ACHN (cell line): ENCODE results near the gene MEN1.
"Not testable (repeated sequence)": the region's sequence is repeated elsewhere in the genome, so short reads cannot be mapped to it uniquely, and the experiment has no call there.

Experiments used
- DNase-seq: peaks from one replicate; pipeline ENCODE4 v3.0.0-alpha.2; 2015
- in situ Hi-C: cut with HindIII; loops from 2 replicates; pipeline ENCODE4 v1.10.0; 2017; ENCODE audit warnings: low sequenced_read_pairs, low pct_ligation_motif_present, low pct_unique_long_range_greater_than_20kb

MEN1 gene

GRCh38 chr11:64848214-64848825, 38.0 kb upstream of the MEN1 start:
- in situ Hi-C loops: no loop called here
- DNase-seq: no peak

- peak; percentile 90 for DNase-seq
- in situ Hi-C loops: no loop called here
These were observed 36.8 kb upstream of the MEN1 start for GRCh38 chr11:64846998-64847666.

GRCh38 chr11:64845776-64846129, 35.4 kb upstream of the MEN1 start:
- DNase-seq, in situ Hi-C loops: not testable (repeated sequence)

GRCh38 chr11:64845129-64845775, 34.9 kb upstream of the MEN1 start:
- in situ Hi-C loops: no loop called here
- no peak for DNase-seq

- in situ Hi-C loops: no loop called here
- peak; percentile 71 for DNase-seq
These were observed 34.2 kb upstream of the MEN1 start, which contains the start of gene CDC42BPG for GRCh38 chr11:64844330-64845128. Gene CDC42BPG, minus strand, starts transcription at chr11:64844653. Its CDS starts 84 bp downstream, at chr11:64844569.

GRCh38 chr11:64843686-64844329, 33.5 kb upstream of the MEN1 start:
- in situ Hi-C loops: no loop called here

GRCh38 chr11:64842851-64843685, 32.7 kb upstream of the MEN1 start:
- no peak for DNase-seq
- in situ Hi-C loops: no loop called here

More at GRCh38 chr11:64843686-64844329, 33.5 kb upstream of the MEN1 start:
- no peak for DNase-seq

- in situ Hi-C loops: no loop called here
- no peak for DNase-seq
These were observed 32.0 kb upstream of the MEN1 start for GRCh38 chr11:64842366-64842759.

GRCh38 chr11:64841592-64842365, 31.4 kb upstream of the MEN1 start:
- no peak for DNase-seq
- in situ Hi-C loops: no loop called here

- in situ Hi-C loops: no loop called here
These were observed 29.8 kb upstream of the MEN1 start for GRCh38 chr11:64839887-64840782.

GRCh38 chr11:64839335-64839734, 29.0 kb upstream of the MEN1 start:
- in situ Hi-C loops: no loop called here
- no peak for DNase-seq

More at GRCh38 chr11:64839887-64840782, 29.8 kb upstream of the MEN1 start:
- DNase-seq: no peak

- in situ Hi-C loops: no loop called here
- no peak for DNase-seq
These were observed 28.4 kb upstream of the MEN1 start for GRCh38 chr11:64838600-64839334.

GRCh38 chr11:64837887-64838351, 27.6 kb upstream of the MEN1 start:
- in situ Hi-C loops: no loop called here

GRCh38 chr11:64836448-64837072, 26.2 kb upstream of the MEN1 start:
- in situ Hi-C loops: no loop called here

More at GRCh38 chr11:64837887-64838351, 27.6 kb upstream of the MEN1 start:
- no peak for DNase-seq

More at GRCh38 chr11:64836448-64837072, 26.2 kb upstream of the MEN1 start:
- DNase-seq: no peak
